NCI-H1092 treated with DMSO at 0.1 percent for 48 hours (cell line): ENCODE results near the gene LINC00305.

Experiments
- DNase-seq: peaks from one replicate; lab custom pipeline; 2025; lab: John Stamatoyannopoulos, UW

LINC00305 gene

GRCh38 chr18:64115881-64116280, 33.0 kb downstream of the LINC00305 start:
- DNase-seq, result no peak

DNA sequence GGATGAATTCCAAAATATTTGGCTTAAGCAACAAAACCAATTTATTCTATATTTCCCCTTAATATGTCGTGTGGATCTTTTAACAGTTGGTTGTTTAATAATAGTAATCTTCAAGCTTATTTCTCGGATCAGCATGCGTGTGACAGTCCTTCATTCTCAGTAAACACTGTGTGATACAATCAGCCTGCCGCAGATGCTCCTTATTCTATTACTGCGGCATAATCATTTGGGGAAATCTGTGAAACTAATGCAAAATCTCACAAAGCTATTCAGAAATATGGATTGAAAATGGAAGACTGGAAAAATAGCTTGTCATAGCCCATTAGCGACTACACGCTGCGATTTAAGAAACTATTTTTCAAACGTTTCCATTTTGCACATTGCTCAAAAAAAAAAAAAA, 36.9 kb downstream of the LINC00305 start:
- DNase-seq, result no peak

- DNase-seq, result peak; percentile 66
Measured at GRCh38 chr18:64110692-64111480, 38.0 kb downstream of the LINC00305 start.

GRCh38 chr18:64103986-64104385, 44.9 kb downstream of the LINC00305 start:
- no peak for DNase-seq

GRCh38 chr18:64100116-64100922, 48.6 kb downstream of the LINC00305 start:
- DNase-seq, result peak; percentile 61

DNA sequence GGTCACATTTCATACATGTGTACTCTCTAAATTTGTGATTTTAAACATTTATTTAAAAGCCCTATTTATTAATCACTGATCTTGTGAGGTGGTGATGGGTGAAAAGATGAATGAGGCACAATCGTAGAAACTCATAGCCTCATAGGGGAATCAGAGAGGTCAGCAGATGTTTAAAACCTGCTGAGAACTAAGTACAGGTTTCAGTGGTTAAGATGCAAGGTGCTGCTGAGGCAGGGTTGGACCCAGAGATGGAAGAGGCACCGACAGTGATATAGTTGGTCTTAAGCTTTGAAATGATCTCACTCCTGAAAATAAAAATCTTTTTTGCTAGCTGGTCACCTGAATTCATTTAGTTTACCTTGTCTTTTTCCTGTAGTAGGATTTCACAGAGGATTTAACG, 49.6 kb downstream of the LINC00305 start:
- no peak for DNase-seq

GRCh38 chr18:64097497-64097896, 51.4 kb downstream of the LINC00305 start:
- peak; percentile 36 for DNase-seq

DNA sequence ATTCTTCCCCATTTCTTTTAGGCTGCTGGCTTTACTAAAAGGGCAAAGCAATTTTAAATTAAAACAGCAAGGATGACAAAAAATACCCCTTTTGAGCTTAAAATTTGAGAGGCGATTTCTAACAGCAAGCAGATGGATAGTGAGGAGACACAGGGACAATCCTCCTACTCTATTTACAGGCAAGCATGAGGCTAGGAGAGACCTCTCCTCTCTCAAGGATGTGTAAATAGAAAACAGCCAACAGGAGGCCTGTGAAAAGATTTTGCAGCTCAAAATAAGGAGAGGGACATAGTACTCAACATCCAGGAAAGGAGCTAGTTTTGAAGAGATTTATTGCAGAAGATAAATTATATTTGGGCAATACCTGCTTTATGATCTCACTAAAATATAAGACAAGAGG, 53.8 kb downstream of the LINC00305 start:
- DNase-seq, result no peak

DNA sequence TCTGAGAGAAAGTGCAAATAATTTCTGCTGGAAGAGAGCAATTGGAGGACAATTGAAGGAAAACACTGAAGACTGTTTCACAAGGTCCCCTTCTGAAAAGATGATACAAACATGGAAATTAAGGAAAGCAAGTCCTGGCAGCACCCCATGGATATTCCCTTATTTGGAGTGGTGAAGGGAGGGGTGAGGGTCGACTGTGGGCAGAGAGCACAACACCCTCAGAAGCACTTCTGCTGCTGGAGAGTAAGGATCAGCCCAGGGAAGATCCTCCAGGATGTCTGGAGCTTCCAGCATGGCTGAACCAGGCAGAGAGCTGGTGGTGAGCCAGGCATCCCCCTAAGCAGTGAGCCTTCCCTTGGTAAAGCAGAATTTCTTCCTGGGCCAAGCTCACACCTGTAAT, 54.7 kb downstream of the LINC00305 start:
- no peak for DNase-seq

DNA sequence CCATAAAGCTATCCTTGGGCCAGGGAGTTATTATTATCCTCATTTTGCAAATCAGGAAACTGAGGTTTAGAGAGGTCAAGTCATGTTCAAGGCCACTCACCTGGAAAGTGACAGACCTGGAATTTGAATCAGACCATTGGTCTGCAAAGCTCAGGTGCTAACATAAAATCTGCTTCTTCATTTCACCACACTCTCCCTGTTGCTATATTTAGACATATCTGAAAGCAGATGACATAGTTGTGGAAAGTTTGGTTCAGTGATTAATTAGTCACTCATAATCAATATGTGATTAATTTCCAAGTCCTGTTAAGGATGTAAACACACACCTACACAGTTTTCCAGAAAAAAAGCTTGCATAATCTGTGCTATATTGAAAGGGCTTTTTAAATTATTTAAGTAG, 57.4 kb downstream of the LINC00305 start:
- DNase-seq, result no peak

DNA sequence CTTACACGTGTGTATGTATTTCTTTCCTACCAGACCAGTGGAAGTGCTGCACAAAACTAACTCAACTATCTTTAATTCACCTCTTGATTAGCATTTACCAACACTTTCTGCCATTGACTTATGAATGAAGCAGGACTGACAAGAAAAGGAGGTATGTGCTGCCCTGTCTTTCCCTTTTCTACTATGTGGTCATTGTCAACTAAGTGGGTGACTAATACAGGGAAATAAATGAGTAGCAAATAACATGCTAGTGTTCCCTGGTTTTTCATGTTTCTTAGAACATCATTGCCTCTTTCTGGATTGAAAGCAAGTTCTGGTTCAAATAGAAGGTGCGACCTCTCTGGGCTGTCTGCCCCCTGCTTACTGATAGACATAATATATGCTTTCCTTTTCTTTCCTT, 58.0 kb downstream of the LINC00305 start:
- no peak for DNase-seq

DNA sequence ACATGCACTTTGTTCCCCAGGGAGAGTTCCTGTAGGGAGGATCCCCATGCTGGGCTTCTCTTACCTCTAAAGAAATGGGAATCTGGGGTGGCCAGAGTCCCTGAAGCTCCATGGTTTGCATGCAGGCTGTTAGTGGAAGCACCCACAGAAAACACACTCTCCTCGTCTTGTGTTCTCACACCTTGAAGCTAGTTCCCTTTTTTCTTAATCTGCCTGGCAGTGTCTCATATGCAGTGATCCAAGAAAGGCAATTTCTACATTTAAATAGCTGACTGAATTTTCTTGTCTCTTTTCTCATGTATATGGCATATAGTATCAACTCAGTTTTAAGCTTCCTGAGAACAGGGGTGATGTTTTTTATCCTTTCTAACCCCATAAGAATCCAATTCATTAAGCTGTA, 65.0 kb downstream of the LINC00305 start:
- DNase-seq, result no peak

DNA sequence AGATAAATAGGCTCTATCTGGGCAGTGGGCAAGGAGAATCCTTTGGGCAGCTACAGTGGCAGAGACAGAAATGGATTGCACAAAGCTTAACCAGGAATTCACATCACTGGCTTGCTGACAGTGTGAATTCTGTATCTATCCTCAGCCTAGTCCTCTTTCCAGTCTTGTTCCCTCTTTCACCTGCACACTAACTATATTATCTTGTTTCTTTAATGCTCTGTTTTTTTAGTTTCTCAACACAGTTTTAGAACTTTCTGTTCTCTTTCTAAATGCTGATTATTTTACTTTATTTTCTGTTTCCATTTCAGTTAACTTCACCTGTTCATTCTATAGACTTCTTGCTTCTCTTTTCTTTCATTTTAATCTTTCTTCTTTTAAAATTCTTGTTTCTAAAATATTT, 66.4 kb downstream of the LINC00305 start:
- DNase-seq, result no peak

DNA sequence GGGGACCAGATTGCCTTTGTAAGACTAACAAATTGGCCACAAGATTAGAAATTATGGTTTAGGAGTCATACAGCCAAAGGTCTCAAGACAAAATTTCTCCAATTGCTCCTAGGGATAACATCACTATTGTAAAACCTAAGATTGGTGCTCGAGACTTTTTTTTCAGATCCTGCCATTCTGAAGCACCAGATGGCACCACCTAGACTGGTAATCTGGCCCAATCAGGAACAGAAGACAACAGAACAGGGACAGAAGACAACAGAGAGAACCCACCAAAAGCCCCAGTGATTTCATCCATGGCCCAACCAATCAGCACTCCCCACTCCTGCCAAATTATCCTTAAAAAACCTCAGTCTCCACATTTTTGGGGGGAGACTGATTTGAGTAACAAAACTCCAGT, 66.8 kb downstream of the LINC00305 start:
- DNase-seq, result no peak

GRCh38 chr18:64073971-64074370, 74.9 kb downstream of the LINC00305 start:
- DNase-seq, result no peak

DNA sequence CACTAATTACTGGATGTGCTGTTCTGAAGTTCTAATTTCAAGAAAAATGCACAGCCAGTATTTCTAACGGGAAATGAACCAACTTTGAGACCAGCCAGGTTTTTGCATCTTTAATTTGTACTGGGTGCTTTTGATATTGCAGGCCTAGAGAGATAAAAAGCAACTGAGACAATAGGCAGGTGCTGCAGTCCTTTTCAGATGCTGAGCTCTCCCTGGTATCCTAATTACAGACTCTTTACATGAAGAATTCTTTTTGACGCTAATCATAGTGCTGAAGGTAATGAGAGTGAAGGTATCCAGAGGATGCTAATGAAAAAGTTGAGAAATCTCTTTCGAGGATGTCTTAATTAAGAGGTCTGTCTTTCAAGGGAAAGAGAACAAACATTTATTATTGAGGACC, 93.9 kb downstream of the LINC00305 start:
- no peak for DNase-seq

- DNase-seq, result no peak
Measured at GRCh38 chr18:64053246-64053645, 95.6 kb downstream of the LINC00305 start.

- DNase-seq, result no peak
Measured at GRCh38 chr18:64052772-64053171, 96.1 kb downstream of the LINC00305 start.

- DNase-seq, result no peak
Measured at GRCh38 chr18:64044616-64045015, 104.3 kb downstream of the LINC00305 start.

GRCh38 chr18:64042728-64043358, 106.0 kb downstream of the LINC00305 start:
- DNase-seq, result no peak

- peak; percentile 69 for DNase-seq
Measured at GRCh38 chr18:64037812-64038414, 111.0 kb downstream of the LINC00305 start.

- DNase-seq, result no peak
Measured at GRCh38 chr18:64032312-64032711, 116.6 kb downstream of the LINC00305 start.
